CD4-positive, CD25-positive, alpha-beta regulatory T cell (primary cell): Measurements from ENCODE around the gene CLIC4. TPM values are rescaled to one million over a fixed set of nuclear protein-coding genes. Genes with fewer than 3 reads are reported as not detected.
"Not testable (repeated sequence)": the region's sequence is repeated elsewhere in the genome, so short reads cannot be mapped to it uniquely, and the experiment has no call there.

Experiments
- ATAC-seq, 2 donors: fragments of 150-1000 bp; cut with Tn5 transposase; one replicate each; pipeline ENCODE4 v1.10.0; 2021; ENCODE audit warnings: low read depth in 2 of 2, moderate number of reproducible peaks in 2 of 2, moderate library complexity in 1 of 2
- DNase-seq, 3 donors: peaks; one replicate each; pipeline versions ENCODE4 v3.0.0 to v3.0.0-alpha.2; 2012 to 2022; ENCODE audit warnings: mixed read lengths in 1 of 3
- H3K27ac ChIP-seq: one replicate; pipeline ENCODE4 v1.7.0; 2013; ENCODE audit warnings: mild to moderate bottlenecking, low read length; ENCODE audit not compliant: insufficient read depth, poor library complexity, severe bottlenecking
- H3K27me3 ChIP-seq: one replicate; pipeline ENCODE4 v1.7.0; 2013; ENCODE audit warnings: low read length; ENCODE audit not compliant: control insufficient read depth, insufficient read depth
- H3K36me3 ChIP-seq: one replicate; pipeline ENCODE4 v1.7.0; 2013; ENCODE audit warnings: mild to moderate bottlenecking, low read length, moderate library complexity; ENCODE audit not compliant: control insufficient read depth, insufficient read depth
- H3K4me1 ChIP-seq: 2 replicates; pipeline ENCODE4 v1.7.0; 2013; ENCODE audit warnings: mild to moderate bottlenecking, low read length; ENCODE audit not compliant: insufficient read depth, control insufficient read depth, poor library complexity, severe bottlenecking
- H3K4me3 ChIP-seq: one replicate; pipeline ENCODE4 v1.7.0; 2013; ENCODE audit warnings: low read depth, mild to moderate bottlenecking, low read length, moderate library complexity
- H3K9me3 ChIP-seq, 2 experiments: 1 replicate in 1 of 2; 2 replicates in 1 of 2; pipeline ENCODE4 v1.7.0; 2013; ENCODE audit warnings: low read length in 2 of 2, mild to moderate bottlenecking in 1 of 2, moderate library complexity in 1 of 2; ENCODE audit not compliant: control insufficient read depth in 2 of 2
- H3K27ac Mint-ChIP-seq, 3 donors: one replicate each; pipeline ENCODE4 v1.8.0; 2020 to 2022; ENCODE audit warnings: mild to moderate bottlenecking in 3 of 3, mixed read lengths in 3 of 3, moderate library complexity in 2 of 3
- H3K27me3 Mint-ChIP-seq: one replicate; pipeline ENCODE4 v1.8.0; 2022; ENCODE audit warnings: mild to moderate bottlenecking, mixed read lengths
- H3K36me3 Mint-ChIP-seq: one replicate; pipeline ENCODE4 v1.8.0; 2020; ENCODE audit warnings: mixed read lengths
- H3K4me1 Mint-ChIP-seq, 4 donors: one replicate each; pipeline ENCODE4 v1.8.0; 2020 to 2022; ENCODE audit warnings: mixed read lengths in 4 of 4, mild to moderate bottlenecking in 1 of 4
- H3K4me3 Mint-ChIP-seq, 4 donors: one replicate each; pipeline ENCODE4 v1.8.0; 2020 to 2022; ENCODE audit warnings: mild to moderate bottlenecking in 4 of 4, mixed read lengths in 4 of 4, moderate library complexity in 3 of 4
- H3K9me3 Mint-ChIP-seq, 7 donors: one replicate each; pipeline ENCODE4 v1.8.0; 2020 to 2022; ENCODE audit warnings: mixed read lengths in 7 of 7, mild to moderate bottlenecking in 3 of 7, moderate library complexity in 2 of 7
- polyA plus RNA-seq, 4 donors: library from polyadenylated mRNA; unstranded; fragments of 300-500 nt; fragmentation: Illumina TruSeq; gene quantifications; one replicate each; pipeline ENCODE4 v1.2.3, GENCODE V29; 2021
- total RNA-seq: library from RNA; stranded (reverse); gene quantifications from one replicate; pipeline ENCODE4 v1.2.3, GENCODE V29; 2022

CLIC4 gene
- total and polyA plus RNA-seq, 5 donors from 2014 or later = 0.08 to 2.1 (median 0.97) TPM

DNA sequence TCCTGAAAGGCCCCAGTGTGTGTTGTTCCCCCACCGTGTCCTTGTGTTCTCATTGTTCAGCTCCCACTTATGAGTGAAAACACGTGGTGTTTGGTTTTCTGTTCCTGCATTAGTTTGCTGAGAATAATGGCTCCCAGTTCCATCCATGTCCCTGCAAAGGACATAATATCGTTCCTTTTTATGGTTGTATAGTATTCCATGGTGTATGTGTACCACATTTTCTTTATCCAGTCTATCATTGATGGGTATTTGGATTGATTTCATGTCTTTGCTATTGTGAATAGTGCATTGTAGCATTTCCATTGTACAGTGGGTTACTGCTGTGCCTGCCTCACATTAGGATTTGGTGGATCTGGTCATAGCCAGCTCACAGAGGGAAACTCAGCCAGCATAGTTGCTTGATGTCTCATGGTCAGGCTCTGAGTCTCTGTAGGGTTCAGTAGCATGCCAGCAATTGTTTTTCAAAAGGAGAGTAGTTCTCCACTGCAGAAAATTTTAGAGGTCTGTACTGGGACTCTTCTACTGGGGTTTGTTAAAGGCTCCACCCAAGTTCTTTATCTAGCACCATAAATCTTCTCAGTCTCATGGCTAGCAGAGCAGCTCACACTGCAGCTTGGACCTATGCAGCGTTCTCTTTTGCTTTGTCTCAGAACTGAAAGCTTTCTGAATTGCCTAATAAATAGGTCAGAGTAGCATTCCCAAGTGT lies 143.9 kb downstream of the CLIC4 start:
- Mint-ChIP-seq H3K27me3 (peaks cover 16% of the 10 kb centered on the region), H3K4me1 (no peaks in the 10 kb centered on the region), H3K9me3 (peaks cover 2 to 17% (median 9%) of the 10 kb centered on the region in 7 donors), H3K36me3 (peaks cover 6% of the 10 kb centered on the region), H3K4me3 (no peak overlapping the region), H3K27ac (no peak overlapping the region)
- ATAC-seq = no peak
- DNase-seq = no peak
- peaks cover 2 to 13% of the 10 kb centered on the region in 2 experiments for H3K9me3 ChIP-seq
- no peaks in the 10 kb centered on the region for H3K4me1 ChIP-seq
- H3K36me3 ChIP-seq = no peaks in the 10 kb centered on the region
- peaks cover 4% of the 10 kb centered on the region for H3K27me3 ChIP-seq
- H3K4me3 ChIP-seq = no peak overlapping the region
- no peak overlapping the region for H3K27ac ChIP-seq

DNA sequence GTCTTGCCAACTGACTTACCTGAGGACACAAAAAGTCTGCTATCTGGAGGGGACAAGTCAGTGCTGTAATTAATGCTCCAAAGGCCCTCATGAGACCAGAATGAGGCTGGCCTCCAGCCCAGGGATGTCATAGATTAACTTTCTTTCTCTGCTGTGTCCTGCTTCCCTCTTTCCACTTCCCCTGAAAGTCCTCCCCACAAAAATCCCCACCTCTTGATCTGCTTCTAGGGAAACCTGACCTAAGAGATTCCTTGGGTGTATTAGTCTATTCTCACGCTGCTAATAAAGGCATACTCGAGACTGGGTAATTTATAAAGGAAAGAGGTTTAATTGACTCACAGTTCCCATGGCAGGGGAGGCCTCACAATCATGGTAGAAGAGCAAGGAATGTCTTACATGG lies 145.6 kb downstream of the CLIC4 start:
- Histone ChIP-seq H3K4me1 (no peaks in the 10 kb centered on the region), H3K27ac (no peak overlapping the region), H3K27me3 (no peaks in the 10 kb centered on the region), H3K36me3 (no peaks in the 10 kb centered on the region), H3K9me3 (peaks cover 2 to 13% of the 10 kb centered on the region in 2 experiments), H3K4me3 (no peak overlapping the region)
- peaks cover 6% of the 10 kb centered on the region for H3K36me3 Mint-ChIP-seq
- H3K4me1 Mint-ChIP-seq = no peaks in the 10 kb centered on the region
- no peak overlapping the region for H3K27ac Mint-ChIP-seq
- H3K4me3 Mint-ChIP-seq = no peak overlapping the region
- H3K27me3 Mint-ChIP-seq = peaks cover 3% of the 10 kb centered on the region
- peaks cover 2 to 12% (median 8%) of the 10 kb centered on the region in 7 donors for H3K9me3 Mint-ChIP-seq
- DNase-seq (no peak), ATAC-seq (no peak)

- not testable (repeated sequence) for H3K4me3 ChIP-seq, H3K27me3 ChIP-seq, DNase-seq, H3K27me3 Mint-ChIP-seq, H3K27ac Mint-ChIP-seq, H3K4me1 ChIP-seq, H3K36me3 ChIP-seq, H3K4me3 Mint-ChIP-seq, ATAC-seq, H3K36me3 Mint-ChIP-seq, H3K27ac ChIP-seq, H3K4me1 Mint-ChIP-seq
- H3K9me3 ChIP-seq = peaks cover 2 to 13% of the 10 kb centered on the region in 2 experiments
- H3K9me3 Mint-ChIP-seq = peaks cover 2 to 13% (median 8%) of the 10 kb centered on the region in 7 donors
Observed at GRCh38 chr1:24891367-24891766, 146.1 kb downstream of the CLIC4 start.

DNA sequence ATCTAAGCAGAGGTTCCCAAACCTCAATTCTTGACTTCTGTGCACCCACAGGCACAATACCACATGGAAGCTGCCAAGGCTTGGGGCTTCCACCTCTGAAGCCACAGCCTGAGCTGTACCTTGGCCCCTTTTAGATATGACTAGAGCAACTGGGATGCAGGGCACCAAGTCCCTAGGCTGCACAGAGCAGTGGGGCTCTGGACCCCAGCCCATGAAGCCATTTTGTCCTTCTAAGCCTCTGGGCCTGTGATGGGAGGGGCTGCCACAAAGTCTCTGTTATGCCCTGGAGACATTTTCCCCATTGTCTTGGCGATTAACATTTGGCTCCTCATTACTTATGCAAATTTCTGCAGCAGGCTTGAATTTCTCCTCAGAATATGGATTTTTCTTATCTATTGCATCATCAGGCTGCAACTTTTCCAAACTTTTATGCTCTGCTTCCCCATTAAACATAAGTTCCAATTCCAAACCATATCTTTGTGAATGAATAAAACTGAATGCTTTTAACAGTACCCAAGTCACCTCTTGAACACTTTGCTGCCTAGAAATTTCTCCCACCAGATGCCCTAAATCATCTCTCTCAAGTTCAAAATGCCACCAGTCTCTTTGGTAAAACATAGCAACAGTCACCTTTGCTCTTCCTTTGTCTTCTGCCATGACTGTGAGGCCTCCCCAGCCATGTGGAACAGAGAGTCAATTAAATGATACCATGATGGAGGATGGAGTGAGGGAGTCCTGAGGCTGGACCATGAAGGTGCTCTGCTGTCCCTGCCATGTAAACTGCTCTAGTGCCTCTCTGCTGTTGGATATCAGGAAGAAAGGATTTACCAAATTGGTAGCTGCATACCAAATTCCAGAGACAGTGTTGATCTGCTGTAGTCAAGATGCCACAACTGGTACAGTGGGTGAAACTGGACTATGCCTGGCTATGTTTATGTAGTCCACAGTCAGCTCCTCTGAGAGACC lies 147.2 kb downstream of the CLIC4 start:
- Histone ChIP-seq H3K4me1 (no peaks in the 10 kb centered on the region), H3K36me3 (no peaks in the 10 kb centered on the region)
- no peak overlapping the region for H3K27ac Mint-ChIP-seq

GRCh38 chr1:24893431-24893830 lies 148.2 kb downstream of the CLIC4 start:
- peaks cover 2 to 13% (median 8%) of the 10 kb centered on the region in 7 donors for H3K9me3 Mint-ChIP-seq
- DNase-seq = no peak
- no peak for ATAC-seq

More for the DNA sequence above, 147.2 kb downstream of the CLIC4 start:
- no peak overlapping the region for H3K27ac ChIP-seq
- H3K4me1 Mint-ChIP-seq = peaks cover 0 to 5% (median 2%) of the 10 kb centered on the region in 4 donors
- peaks cover 2 to 13% of the 10 kb centered on the region in 2 experiments for H3K9me3 ChIP-seq
- no peak for ATAC-seq
- H3K9me3 Mint-ChIP-seq = peaks cover 2 to 13% (median 8%) of the 10 kb centered on the region in 7 donors
- no peaks in the 10 kb centered on the region for H3K27me3 ChIP-seq
- H3K27me3 Mint-ChIP-seq = no peaks in the 10 kb centered on the region
- DNase-seq = no peak
- no peak overlapping the region for H3K4me3 Mint-ChIP-seq
- peaks cover 6% of the 10 kb centered on the region for H3K36me3 Mint-ChIP-seq
- no peak overlapping the region for H3K4me3 ChIP-seq

More at GRCh38 chr1:24893431-24893830, 148.2 kb downstream of the CLIC4 start:
- H3K4me1 Mint-ChIP-seq = peaks cover 0 to 12% (median 6%) of the 10 kb centered on the region in 4 donors
- no peak overlapping the region for H3K27ac ChIP-seq
- peaks cover 2 to 13% of the 10 kb centered on the region in 2 experiments for H3K9me3 ChIP-seq
- H3K27me3 ChIP-seq = no peaks in the 10 kb centered on the region
- peaks cover 6% of the 10 kb centered on the region for H3K36me3 Mint-ChIP-seq
- no peaks in the 10 kb centered on the region for H3K27me3 Mint-ChIP-seq
- no peaks in the 10 kb centered on the region for H3K36me3 ChIP-seq
- no peak overlapping the region for H3K4me3 Mint-ChIP-seq
- H3K4me3 ChIP-seq = no peak overlapping the region
- H3K27ac Mint-ChIP-seq = peak overlapping the region in 1 of 3 donors; percentile 69
- H3K4me1 ChIP-seq = peaks cover 4% of the 10 kb centered on the region

Other genes starting within 250 kb of the CLIC4 start
- gene RCAN3, start 242.6 kb upstream of the CLIC4 start, total RNA-seq = 172 TPM
- 100 to 1,000 TPM; 126 to 146 (median 133) TPM for gene RCAN3, start 242.6 kb upstream of the CLIC4 start, polyA plus RNA-seq
- not detected for gene NCMAP, start 189.4 kb upstream of the CLIC4 start, total RNA-seq
- gene NCMAP, start 189.4 kb upstream of the CLIC4 start, polyA plus RNA-seq = under 1 TPM in 1 of 4 donors, not detected in 3; 0.34 TPM
- gene SRRM1, start 102.1 kb upstream of the CLIC4 start, total RNA-seq = 284 TPM
- 100 to 1,000 TPM in 1 of 4 donors, 10 to 100 TPM in 3; 85.5 to 120 (median 91.6) TPM for gene SRRM1, start 102.1 kb upstream of the CLIC4 start, polyA plus RNA-seq
- gene RUNX3, start 184.8 kb downstream of the CLIC4 start, total RNA-seq = 268 TPM
- 10 to 100 TPM; 12.0 to 23.3 (median 15.8) TPM for gene RUNX3, start 184.8 kb downstream of the CLIC4 start, polyA plus RNA-seq